Measurements from ENCODE around the gene AGAP1. TPM values are rescaled to one million over a fixed set of nuclear protein-coding genes. Genes with fewer than 3 reads are reported as not detected.

AGAP1 gene
- total RNA-seq, 4 donors from 2014 or later: 33.7 to 55.2 (median 37.5) TPM

DNA sequence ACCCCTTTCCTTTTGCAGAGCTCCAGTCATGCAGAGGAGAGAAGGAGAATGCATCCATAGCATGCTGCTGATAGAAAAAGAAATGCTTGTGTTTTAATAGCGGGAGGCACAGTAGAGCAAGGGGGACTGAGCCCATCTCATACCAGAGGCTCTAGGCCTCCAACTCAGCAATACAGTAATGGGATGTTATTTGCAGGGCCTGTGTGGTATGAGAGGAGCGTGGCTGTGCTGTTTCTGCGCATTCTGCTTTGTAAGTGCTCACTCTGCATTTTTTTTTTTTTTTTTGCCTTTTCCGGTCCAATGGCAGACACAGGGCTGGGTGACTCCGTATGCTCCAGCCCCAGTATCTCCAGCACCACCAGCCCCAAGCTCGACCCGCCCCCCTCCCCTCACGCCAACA lies 474.3 kb downstream of the AGAP1 start:
- Histone ChIP-seq H3K4me3 (no peak overlapping the region), H3K27me3 (no peaks in the 10 kb centered on the region), H3K27ac (no peak overlapping the region), H3K4me1 (no peaks in the 10 kb centered on the region), H3K9me3 (no peaks in the 10 kb centered on the region), H3K36me3 (peaks cover 0 to 66% of the 10 kb centered on the region in 2 donors)
- TF ChIP-seq EP300 (IDR thresholded peaks at IDR 0.05): no peak
- no peak for TF ChIP-seq POLR2A (IDR thresholded peaks at IDR 0.05)
- ATAC-seq: no peak
- WGBS, 2 donors (ENCODE audit: low coverage in 1 of 2): 88 to 98% methylated on average over 1 to 3 of the region's 8 CpGs

GRCh38 chr2:235968616-235969324 lies 474.9 kb downstream of the AGAP1 start:
- no peak overlapping the region for H3K27ac ChIP-seq
- no peak for TF ChIP-seq EP300 (IDR thresholded peaks at IDR 0.05)
- TF ChIP-seq POLR2AphosphoS5 (IDR thresholded peaks at IDR 0.05): no peak
- no peak for TF ChIP-seq CTCF (IDR thresholded peaks at IDR 0.05)
- TF ChIP-seq POLR2A (IDR thresholded peaks at IDR 0.05): no peak
- WGBS, 2 donors (ENCODE audit: low coverage in 1 of 2): 89 to 91% methylated on average over 4 to 15 of the region's 18 CpGs
- no peaks in the 10 kb centered on the region for H3K9me3 ChIP-seq
- no peak for ATAC-seq
- no peaks in the 10 kb centered on the region for H3K27me3 ChIP-seq
- no peak overlapping the region for H3K4me3 ChIP-seq
- H3K4me1 ChIP-seq: no peaks in the 10 kb centered on the region
- peaks cover 0 to 72% of the 10 kb centered on the region in 2 donors for H3K36me3 ChIP-seq

- H3K27me3 ChIP-seq: no peaks in the 10 kb centered on the region
- no peaks in the 10 kb centered on the region for H3K4me1 ChIP-seq
- no peak overlapping the region for H3K4me3 ChIP-seq
- ATAC-seq: no peak
- H3K36me3 ChIP-seq: peaks cover 0 to 78% of the 10 kb centered on the region in 2 donors
- H3K9me3 ChIP-seq: no peaks in the 10 kb centered on the region
- no peak overlapping the region for H3K27ac ChIP-seq
- WGBS, 2 donors (ENCODE audit: low coverage in 1 of 2): 88 to 90% methylated on average over 6 to 12 of the region's 23 CpGs
- TF ChIP-seq EP300 (IDR thresholded peaks at IDR 0.05) (no peak), CTCF (IDR thresholded peaks at IDR 0.05) (no peak), POLR2A (IDR thresholded peaks at IDR 0.05) (no peak), POLR2AphosphoS5 (IDR thresholded peaks at IDR 0.05) (no peak)
These were observed 476.6 kb downstream of the AGAP1 start for GRCh38 chr2:235970204-235971040.

- no peaks in the 10 kb centered on the region for H3K27me3 ChIP-seq
- H3K9me3 ChIP-seq: no peaks in the 10 kb centered on the region
- no peaks in the 10 kb centered on the region for H3K4me1 ChIP-seq
- TF ChIP-seq POLR2A (IDR thresholded peaks at IDR 0.05): no peak
- no peak for TF ChIP-seq EP300 (IDR thresholded peaks at IDR 0.05)
- TF ChIP-seq POLR2AphosphoS5 (IDR thresholded peaks at IDR 0.05): no peak
- TF ChIP-seq CTCF (IDR thresholded peaks at IDR 0.05): no peak
- no peak for ATAC-seq
- H3K27ac ChIP-seq: no peak overlapping the region
- H3K36me3 ChIP-seq: peaks cover 0 to 47% of the 10 kb centered on the region in 2 donors
- no peak overlapping the region for H3K4me3 ChIP-seq
- WGBS, 2 donors (ENCODE audit: low coverage in 1 of 2): 83 to 92% methylated on average over 1 to 2 of the region's 6 CpGs
These were observed 482.7 kb downstream of the AGAP1 start for GRCh38 chr2:235976516-235976915.

- no peak for ATAC-seq
- no peak overlapping the region for H3K4me3 ChIP-seq
- no peak overlapping the region for H3K27ac ChIP-seq
- H3K36me3 ChIP-seq: peaks cover 0 to 43% of the 10 kb centered on the region in 2 donors
- H3K9me3 ChIP-seq: no peaks in the 10 kb centered on the region
- TF ChIP-seq CTCF (IDR thresholded peaks at IDR 0.05) (no peak), EP300 (IDR thresholded peaks at IDR 0.05) (no peak), POLR2AphosphoS5 (IDR thresholded peaks at IDR 0.05) (no peak), POLR2A (IDR thresholded peaks at IDR 0.05) (no peak)
- 92 to 100% methylated on average over 9 to 10 of the region's 11 CpGs for WGBS, 2 donors (ENCODE audit: low coverage in 1 of 2)
- H3K4me1 ChIP-seq: no peaks in the 10 kb centered on the region
- no peaks in the 10 kb centered on the region for H3K27me3 ChIP-seq
These were observed 483.1 kb downstream of the AGAP1 start for GRCh38 chr2:235976956-235977355.
